GM19099 (cell line): Measurements from ENCODE around the gene PSMC5.

ENCODE experiments used
- POLR2A ChIP-seq: IDR thresholded peaks from 3 replicates; pipeline ENCODE4 v1.6.1; 2011; ENCODE audit warnings: low read depth; ENCODE audit not compliant: insufficient read length; ENCODE audit errors: extremely low read depth

PSMC5 gene

GRCh38 chr17:63817736-63818385, 9.4 kb upstream of the PSMC5 start:
- no peak for TF ChIP-seq POLR2A

GRCh38 chr17:63819131-63819530, 8.1 kb upstream of the PSMC5 start:
- TF ChIP-seq POLR2A: no peak

GRCh38 chr17:63819585-63820537, 7.4 kb upstream of the PSMC5 start:
- TF ChIP-seq POLR2A: no peak

GRCh38 chr17:63820963-63821561, 6.2 kb upstream of the PSMC5 start:
- TF ChIP-seq POLR2A: peak; percentile 5

GRCh38 chr17:63821804-63822203, 5.4 kb upstream of the PSMC5 start:
- no peak for TF ChIP-seq POLR2A

- no peak for TF ChIP-seq POLR2A
These were observed 4.7 kb upstream of the PSMC5 start for GRCh38 chr17:63822537-63822936.

- no peak for TF ChIP-seq POLR2A
These were observed 3.4 kb upstream of the PSMC5 start for GRCh38 chr17:63823659-63824331.

GRCh38 chr17:63824362-63824761, 2.9 kb upstream of the PSMC5 start:
- TF ChIP-seq POLR2A: no peak

- TF ChIP-seq POLR2A: no peak
These were observed 696 bp upstream of the PSMC5 start for GRCh38 chr17:63826468-63827001.

GRCh38 chr17:63827801-63828221, 580 bp downstream of the PSMC5 start:
- TF ChIP-seq POLR2A: no peak

GRCh38 chr17:63828936-63829335, 1.7 kb downstream of the PSMC5 start:
- TF ChIP-seq POLR2A: no peak

GRCh38 chr17:63830278-63830677, 3.0 kb downstream of the PSMC5 start:
- TF ChIP-seq POLR2A: no peak

- no peak for TF ChIP-seq POLR2A
These were observed 3.8 kb downstream of the PSMC5 start for GRCh38 chr17:63830904-63831491.

GRCh38 chr17:63831505-63831904, 4.3 kb downstream of the PSMC5 start:
- no peak for TF ChIP-seq POLR2A

GRCh38 chr17:63832014-63832413, 4.8 kb downstream of the PSMC5 start:
- no peak for TF ChIP-seq POLR2A

GRCh38 chr17:63832455-63832854, 5.2 kb downstream of the PSMC5 start:
- no peak for TF ChIP-seq POLR2A
